NCI-H1092 (cell line): ENCODE results near the gene SCRT2.
"Not testable (repeated sequence)": the region's sequence is repeated elsewhere in the genome, so short reads cannot be mapped to it uniquely, and the experiment has no call there.

ENCODE experiments used
- DNase-seq: peaks from one replicate; lab custom pipeline; 2025; lab: John Stamatoyannopoulos, UW

The SCRT2 gene

GRCh38 chr20:675453-676314 is at the start of gene SCRT2:
Gene SCRT2, minus strand, starts transcription at chr20:675802. Its CDS starts 201 bp downstream, at chr20:675601.
- DNase-seq, result no peak

- DNase-seq, result not testable (repeated sequence)
Measured at GRCh38 chr20:724797-725196, 49.2 kb upstream of the SCRT2 start.

- DNase-seq, result no peak
Measured at GRCh38 chr20:723756-724155, 48.2 kb upstream of the SCRT2 start.

GRCh38 chr20:722822-723644 is 47.4 kb upstream of the SCRT2 start:
- DNase-seq, result no peak

DNA sequence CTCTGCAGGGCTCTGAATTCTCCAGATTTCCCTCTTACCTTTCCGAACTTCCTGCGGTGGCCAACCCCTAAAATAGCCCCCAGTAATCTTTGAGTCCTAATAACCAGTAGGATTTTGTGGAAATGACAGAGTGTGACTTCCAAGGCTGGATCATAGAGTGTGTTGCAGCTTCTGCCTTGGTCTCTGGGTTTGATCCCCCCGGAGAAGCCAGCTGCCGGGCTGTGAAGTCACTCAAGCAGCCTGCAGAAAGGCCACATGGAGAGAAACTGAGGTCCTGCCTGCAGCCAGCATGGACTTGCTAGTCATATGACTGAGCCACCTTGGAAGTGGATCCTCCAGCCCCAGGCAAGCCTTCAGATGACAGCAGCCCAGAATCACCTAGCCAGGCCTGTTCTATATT is 46.3 kb upstream of the SCRT2 start:
- no peak for DNase-seq

DNA sequence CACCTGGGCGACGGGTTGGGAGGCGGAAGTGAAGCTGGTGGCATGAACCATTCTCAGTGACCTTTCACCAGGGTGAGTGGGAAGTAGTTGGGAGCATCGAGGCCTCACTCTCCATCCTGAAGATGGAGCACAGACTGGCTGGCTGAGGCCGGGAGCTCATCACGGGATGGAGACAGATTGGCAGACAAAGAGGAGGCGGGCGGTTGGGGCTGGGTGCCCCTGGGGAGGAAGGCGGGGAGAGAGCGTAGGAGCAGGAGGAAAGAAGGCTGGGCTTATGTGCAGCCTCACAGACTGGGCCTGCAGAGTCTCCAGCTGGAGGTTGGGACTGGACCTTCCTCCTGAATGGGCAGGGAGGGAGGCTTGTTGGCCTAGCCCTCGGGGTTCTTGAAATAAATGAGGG is 44.2 kb upstream of the SCRT2 start:
- no peak for DNase-seq

GRCh38 chr20:719068-719467 is 43.5 kb upstream of the SCRT2 start:
- DNase-seq, result no peak

DNA sequence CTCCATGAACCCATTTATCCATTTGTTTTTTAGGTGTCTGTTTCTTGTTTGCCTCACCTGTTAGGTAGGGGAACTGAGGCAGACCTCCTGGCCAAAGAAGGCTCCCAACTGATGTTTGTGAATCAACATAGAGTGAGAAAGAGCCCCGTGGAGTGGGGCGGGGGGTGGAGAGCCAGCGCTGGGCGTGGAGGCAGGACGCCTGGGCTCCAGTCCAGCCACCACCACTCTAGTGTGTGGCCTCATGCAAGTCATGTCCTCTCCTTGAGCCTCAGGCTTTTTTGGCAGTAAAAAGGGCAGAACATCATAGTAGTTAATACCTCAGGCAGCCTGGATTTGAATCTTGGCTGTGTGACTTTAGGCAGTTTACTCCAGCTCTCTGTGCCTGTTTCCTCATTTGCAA is 42.2 kb upstream of the SCRT2 start:
- DNase-seq, result no peak

- no peak for DNase-seq
Measured at GRCh38 chr20:717271-717670, 41.7 kb upstream of the SCRT2 start.

DNA sequence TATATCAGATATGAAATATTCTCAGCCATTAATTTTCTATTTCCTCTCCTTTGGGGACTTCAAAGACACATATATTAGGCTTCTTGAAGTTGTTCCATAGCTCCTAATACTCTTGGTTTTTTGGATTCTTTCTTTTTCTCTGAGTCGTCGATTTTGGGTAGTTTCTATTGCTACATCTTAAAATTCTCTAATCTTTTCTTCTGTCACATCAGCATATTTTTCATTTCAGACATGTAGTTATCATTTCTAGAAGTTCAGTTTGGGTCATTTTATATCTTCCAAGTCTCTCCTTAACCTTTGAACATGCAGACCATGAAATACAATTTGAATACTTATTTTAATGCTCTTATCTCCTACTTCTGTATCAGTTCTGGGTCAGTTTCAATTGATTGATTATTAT is 38.9 kb upstream of the SCRT2 start:
- no peak for DNase-seq

DNA sequence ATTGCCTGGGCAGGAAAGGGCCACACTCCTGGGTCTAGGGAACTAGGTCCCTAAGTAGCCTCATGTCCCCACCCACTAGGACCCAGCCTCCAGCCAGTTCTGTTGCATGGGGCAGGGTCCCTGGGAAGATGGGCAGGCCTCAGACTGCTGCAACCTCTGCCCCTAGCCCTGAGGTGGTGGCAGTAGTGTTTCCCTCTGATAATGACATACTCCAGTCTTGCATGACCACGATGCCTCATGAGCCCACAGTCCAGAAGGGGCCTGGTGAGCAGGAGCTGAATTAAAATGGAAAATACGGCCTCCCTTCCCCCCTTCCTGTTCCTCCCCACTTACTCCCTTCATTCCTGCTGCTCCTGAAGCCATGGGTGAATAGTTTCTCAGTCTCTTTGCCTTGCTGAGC is 36.0 kb upstream of the SCRT2 start:
- DNase-seq, result no peak

DNA sequence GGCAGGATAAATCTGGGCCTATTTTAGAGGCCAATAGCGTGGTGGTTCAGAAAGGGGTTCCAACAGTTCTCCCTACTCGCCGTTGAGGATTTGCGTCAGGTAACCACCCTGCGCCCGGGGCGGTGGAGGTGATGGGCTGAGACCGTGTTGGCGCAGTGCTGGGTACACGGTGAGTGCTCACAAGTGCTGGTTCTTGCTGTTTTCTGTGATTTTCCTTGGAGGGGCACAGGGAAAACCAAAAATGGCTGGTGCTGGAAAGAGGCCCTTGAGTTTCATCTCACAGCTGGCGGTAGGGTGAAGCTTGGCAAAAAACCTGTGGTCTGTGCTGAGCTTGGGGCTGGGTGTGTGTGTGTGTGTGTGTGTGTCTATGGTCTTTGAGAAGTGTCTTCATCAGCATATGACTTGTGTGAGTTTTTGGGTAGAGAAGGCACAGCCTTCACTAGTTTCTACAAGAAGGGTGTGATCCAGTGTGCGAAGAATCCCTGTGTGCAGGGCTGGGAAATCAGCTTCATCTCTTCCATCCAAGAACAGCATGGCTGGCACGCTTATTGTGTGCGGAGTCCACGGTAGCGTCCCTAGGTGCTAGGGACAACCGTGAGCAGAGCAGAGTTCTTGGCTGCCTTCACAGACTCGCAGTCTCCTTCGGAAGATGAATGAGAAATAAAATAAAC is 35.3 kb upstream of the SCRT2 start:
- DNase-seq, result no peak

DNA sequence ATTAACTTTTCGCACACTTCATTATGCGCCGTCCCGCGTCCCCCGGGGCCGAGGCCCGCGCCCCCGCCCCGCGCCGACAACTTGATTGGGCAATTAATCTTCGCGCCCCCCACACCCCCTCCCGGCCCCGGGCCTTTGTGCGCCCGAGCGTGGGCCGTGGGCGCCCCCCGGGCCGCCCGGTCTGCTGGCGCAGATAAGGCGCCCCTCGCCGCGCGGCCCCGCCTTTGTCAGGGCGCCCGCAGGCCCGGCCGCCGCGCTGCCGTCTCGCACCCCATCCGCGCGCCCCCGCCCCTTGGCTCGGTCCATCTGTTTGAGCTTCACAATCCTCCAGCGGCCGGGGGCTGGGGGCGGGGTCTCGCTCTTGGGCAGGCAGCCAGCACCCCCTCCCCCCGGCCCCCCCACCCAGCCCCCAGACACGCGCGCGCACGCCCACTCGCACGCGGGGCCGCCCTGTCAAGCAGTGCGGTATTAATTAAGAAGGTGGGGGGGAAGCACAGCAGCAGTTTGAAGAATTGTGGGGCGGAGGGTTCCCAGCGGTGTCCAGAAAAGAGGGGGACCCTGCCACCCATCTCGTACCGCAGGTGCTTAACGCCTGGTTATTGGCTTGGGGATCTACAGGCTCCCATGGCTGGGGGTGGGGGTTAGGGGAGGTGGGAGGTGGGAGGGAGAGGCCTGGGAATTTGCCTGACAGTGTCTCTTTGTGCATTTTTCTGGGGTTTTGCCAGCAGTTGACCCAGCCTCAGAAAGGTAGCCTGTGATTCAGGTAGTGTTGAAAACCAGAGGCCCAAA is 34.6 kb upstream of the SCRT2 start:
- no peak for DNase-seq

- peak; percentile 57 for DNase-seq
Measured at GRCh38 chr20:709423-709822, 33.8 kb upstream of the SCRT2 start.

GRCh38 chr20:708956-709355 is 33.4 kb upstream of the SCRT2 start:
- DNase-seq, result no peak

- DNase-seq, result no peak
Measured at GRCh38 chr20:707451-708110, 32.0 kb upstream of the SCRT2 start.

GRCh38 chr20:706366-706885 is 30.8 kb upstream of the SCRT2 start:
- DNase-seq, result no peak

DNA sequence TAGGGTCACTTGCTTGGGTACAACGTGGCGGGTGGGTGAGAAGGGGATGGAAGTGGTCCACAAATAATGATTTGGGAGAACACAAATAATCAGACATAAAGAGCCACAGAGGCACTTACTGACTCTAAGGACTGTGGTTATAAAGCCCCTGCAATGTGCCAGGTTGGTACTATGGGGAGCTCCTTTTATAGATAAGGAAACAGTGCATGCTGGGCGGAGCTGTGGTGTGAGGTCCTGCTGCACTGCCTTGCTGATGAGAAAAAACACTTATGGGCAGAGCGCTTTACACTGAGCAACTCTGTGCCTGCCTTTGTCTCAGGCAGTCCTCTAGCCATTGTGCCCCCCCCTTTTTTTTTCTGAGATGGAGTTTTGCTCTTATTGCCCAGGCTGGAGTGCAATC is 29.1 kb upstream of the SCRT2 start:
- no peak for DNase-seq

- DNase-seq, result no peak
Measured at GRCh38 chr20:703426-703825, 27.8 kb upstream of the SCRT2 start.

DNA sequence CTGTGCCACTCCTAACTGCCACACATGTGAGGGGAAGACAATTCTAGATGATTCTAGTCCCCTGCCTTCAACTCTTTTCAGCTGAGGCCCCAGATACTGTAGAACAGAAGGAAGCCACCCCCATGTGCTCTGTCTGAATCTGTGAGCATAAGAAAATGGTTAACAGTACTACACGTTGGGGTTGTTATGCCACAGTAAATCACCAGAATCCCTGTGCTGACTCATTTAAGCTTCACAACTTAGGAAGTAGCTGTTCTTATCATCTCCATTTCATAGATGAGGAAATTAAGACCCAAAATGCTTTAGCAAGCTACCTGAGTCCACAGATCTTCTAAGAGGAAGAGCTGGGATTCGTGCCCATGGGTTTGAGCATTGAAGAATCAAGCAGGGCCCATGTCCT is 27.4 kb upstream of the SCRT2 start:
- no peak for DNase-seq
